Measurements from ENCODE around the gene EGFR.

Gene EGFR

GRCh38 chr7:55092975-55093373 lies 74.2 kb downstream of the EGFR start:
- Histone ChIP-seq H3K4me3 (ENCODE audit: low read length) (no peak overlapping the region), H3K27ac (ENCODE audit: low read depth, low read length) (no peak overlapping the region), H3K4me2 (ENCODE audit: low read length) (no peak overlapping the region), H4K20me1 (ENCODE audit: control insufficient read depth, insufficient read depth, low read depth, low read length) (no peaks in the 10 kb centered on the region), H3K79me2 (ENCODE audit: control insufficient read depth, low read length) (no peaks in the 10 kb centered on the region), H3K36me3 (ENCODE audit: control insufficient read depth, low read length) (no peaks in the 10 kb centered on the region), H3K9me3 (ENCODE audit: control insufficient read depth, insufficient read depth, low read length) (no peaks in the 10 kb centered on the region), H3K4me1 (ENCODE audit: control insufficient read depth, low read length) (peaks cover 2% of the 10 kb centered on the region), H3F3A (ENCODE audit: control insufficient read depth, insufficient read depth) (no peaks in the 10 kb centered on the region), H3K27me3 (ENCODE audit: control insufficient read depth, low read length) (no peaks in the 10 kb centered on the region), H3K9me2 (replicated peaks; ENCODE audit: control insufficient read depth, low read length) (no peaks in the 10 kb centered on the region)
- TF ChIP-seq, protein P1, sequence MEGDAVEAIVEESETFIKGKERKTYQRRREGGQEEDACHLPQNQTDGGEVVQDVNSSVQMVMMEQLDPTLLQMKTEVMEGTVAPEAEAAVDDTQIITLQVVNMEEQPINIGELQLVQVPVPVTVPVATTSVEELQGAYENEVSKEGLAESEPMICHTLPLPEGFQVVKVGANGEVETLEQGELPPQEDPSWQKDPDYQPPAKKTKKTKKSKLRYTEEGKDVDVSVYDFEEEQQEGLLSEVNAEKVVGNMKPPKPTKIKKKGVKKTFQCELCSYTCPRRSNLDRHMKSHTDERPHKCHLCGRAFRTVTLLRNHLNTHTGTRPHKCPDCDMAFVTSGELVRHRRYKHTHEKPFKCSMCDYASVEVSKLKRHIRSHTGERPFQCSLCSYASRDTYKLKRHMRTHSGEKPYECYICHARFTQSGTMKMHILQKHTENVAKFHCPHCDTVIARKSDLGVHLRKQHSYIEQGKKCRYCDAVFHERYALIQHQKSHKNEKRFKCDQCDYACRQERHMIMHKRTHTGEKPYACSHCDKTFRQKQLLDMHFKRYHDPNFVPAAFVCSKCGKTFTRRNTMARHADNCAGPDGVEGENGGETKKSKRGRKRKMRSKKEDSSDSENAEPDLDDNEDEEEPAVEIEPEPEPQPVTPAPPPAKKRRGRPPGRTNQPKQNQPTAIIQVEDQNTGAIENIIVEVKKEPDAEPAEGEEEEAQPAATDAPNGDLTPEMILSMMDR (IDR thresholded peaks at IDR 0.05; ENCODE audit: low read depth, low read length, poor library complexity, severe bottlenecking): no peak
- TF ChIP-seq EZH2phosphoT487 (IDR thresholded peaks at IDR 0.05; ENCODE audit: borderline replicate concordance, low read length): no peak

DNA sequence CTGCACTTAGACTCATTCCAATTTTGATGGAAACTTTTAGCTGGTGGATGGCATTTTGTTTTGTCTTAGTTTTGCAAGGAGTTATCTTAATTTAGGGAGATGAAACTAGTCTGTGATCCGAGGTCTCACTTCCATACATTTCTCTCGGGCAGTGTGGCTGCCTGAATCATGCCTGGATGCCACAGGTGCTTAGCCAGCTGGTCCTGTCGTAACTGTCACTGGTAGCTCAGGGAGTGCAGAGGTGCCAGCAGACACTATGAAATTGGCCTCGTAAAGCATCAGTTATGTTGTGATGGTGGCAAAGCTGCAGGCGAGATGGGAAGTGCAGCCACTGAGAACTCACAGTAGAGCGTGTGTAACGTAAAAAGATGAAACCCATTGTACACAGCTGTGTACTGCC lies 74.9 kb downstream of the EGFR start:
- Histone ChIP-seq H3K36me3 (ENCODE audit: control insufficient read depth, low read length) (no peaks in the 10 kb centered on the region), H3K4me2 (ENCODE audit: low read length) (no peak overlapping the region), H3K27me3 (ENCODE audit: control insufficient read depth, low read length) (no peaks in the 10 kb centered on the region), H3K4me1 (ENCODE audit: control insufficient read depth, low read length) (no peaks in the 10 kb centered on the region), H3F3A (ENCODE audit: control insufficient read depth, insufficient read depth) (no peaks in the 10 kb centered on the region), H3K4me3 (ENCODE audit: low read length) (no peak overlapping the region), H4K20me1 (ENCODE audit: control insufficient read depth, insufficient read depth, low read depth, low read length) (no peaks in the 10 kb centered on the region), H3K79me2 (ENCODE audit: control insufficient read depth, low read length) (no peaks in the 10 kb centered on the region), H3K9me3 (ENCODE audit: control insufficient read depth, insufficient read depth, low read length) (no peaks in the 10 kb centered on the region), H3K9me2 (replicated peaks; ENCODE audit: control insufficient read depth, low read length) (no peaks in the 10 kb centered on the region), H3K27ac (ENCODE audit: low read depth, low read length) (no peak overlapping the region)
- TF ChIP-seq, protein P1 (IDR thresholded peaks at IDR 0.05; ENCODE audit: low read depth, low read length, poor library complexity, severe bottlenecking): no peak
- TF ChIP-seq EZH2phosphoT487 (IDR thresholded peaks at IDR 0.05; ENCODE audit: borderline replicate concordance, low read length): no peak

DNA sequence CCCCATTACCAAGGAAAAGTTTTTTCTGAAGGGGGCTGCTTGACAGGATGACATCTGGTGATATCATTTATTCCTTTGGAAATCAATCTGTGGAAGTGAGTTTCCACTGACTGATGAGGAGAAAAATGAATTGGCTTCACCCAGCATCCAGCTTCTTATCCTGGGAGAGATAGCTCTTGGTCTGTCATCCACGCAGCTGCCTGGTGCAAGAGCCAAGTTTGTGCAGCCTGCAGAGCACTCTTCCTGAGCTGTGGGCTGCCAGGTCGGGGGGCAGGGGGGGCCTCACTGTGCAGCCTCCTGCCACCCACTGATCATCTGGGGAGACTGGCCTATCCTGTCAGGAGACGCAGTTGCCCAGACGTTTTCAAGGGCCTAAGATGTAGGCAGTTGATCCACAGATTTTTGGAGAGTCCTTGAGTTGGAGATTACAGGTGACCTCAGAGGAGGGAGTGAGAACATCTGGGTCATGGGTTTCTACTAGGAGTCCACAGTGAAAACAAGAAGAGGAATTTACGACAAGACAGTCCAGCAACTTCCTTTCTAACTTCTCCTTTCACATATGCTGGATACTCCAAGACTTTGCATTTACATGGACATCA lies 75.4 kb downstream of the EGFR start:
- H3K9me3 ChIP-seq (ENCODE audit: control insufficient read depth, insufficient read depth, low read length): no peaks in the 10 kb centered on the region
- H3F3A ChIP-seq (ENCODE audit: control insufficient read depth, insufficient read depth): no peaks in the 10 kb centered on the region
- no peaks in the 10 kb centered on the region for H3K27me3 ChIP-seq (ENCODE audit: control insufficient read depth, low read length)
- H3K4me3 ChIP-seq (ENCODE audit: low read length): no peak overlapping the region
- H3K9me2 ChIP-seq (replicated peaks; ENCODE audit: control insufficient read depth, low read length): no peaks in the 10 kb centered on the region
- no peaks in the 10 kb centered on the region for H3K36me3 ChIP-seq (ENCODE audit: control insufficient read depth, low read length)
- H3K79me2 ChIP-seq (ENCODE audit: control insufficient read depth, low read length): no peaks in the 10 kb centered on the region
- no peaks in the 10 kb centered on the region for H3K4me1 ChIP-seq (ENCODE audit: control insufficient read depth, low read length)
- H4K20me1 ChIP-seq (ENCODE audit: control insufficient read depth, insufficient read depth, low read depth, low read length): no peaks in the 10 kb centered on the region
- H3K27ac ChIP-seq (ENCODE audit: low read depth, low read length): no peak overlapping the region
- H3K4me2 ChIP-seq (ENCODE audit: low read length): no peak overlapping the region
- TF ChIP-seq, protein P1 (IDR thresholded peaks at IDR 0.05; ENCODE audit: low read depth, low read length, poor library complexity, severe bottlenecking): no peak
- no peak for TF ChIP-seq EZH2phosphoT487 (IDR thresholded peaks at IDR 0.05; ENCODE audit: borderline replicate concordance, low read length)
